ENCODE data around the gene RASAL1. TPM values are rescaled to one million over a fixed set of nuclear protein-coding genes. Genes with fewer than 3 reads are reported as not detected.

The RASAL1 gene
- total RNA-seq, 1 experiment from 2014 or later, result not detected

DNA sequence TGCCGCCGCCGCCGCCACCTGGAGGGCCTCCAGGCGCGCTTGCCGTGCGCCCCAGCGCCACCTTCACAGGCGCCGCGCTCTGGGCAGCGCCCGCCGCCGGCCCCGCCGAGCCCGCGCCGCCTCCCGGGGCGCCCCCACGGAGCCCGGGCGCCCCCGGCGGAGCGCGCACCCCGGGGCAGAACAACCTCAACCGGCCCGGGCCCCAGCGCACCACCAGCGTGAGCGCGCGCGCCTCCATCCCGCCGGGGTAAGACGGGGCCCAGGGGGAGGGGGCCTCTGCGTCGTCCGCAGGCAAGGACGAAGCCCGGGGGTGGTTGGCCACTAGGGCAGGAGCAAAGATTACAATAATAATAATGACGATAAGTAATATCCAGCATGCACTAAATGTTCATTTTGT, 57.7 kb downstream of the RASAL1 start:
- no peak for DNase-seq (ENCODE audit: low read depth)

GRCh38 chr12:113077057-113077858, 58.3 kb downstream of the RASAL1 start:
- DNase-seq (ENCODE audit: low read depth), result no peak

- no peak for DNase-seq (ENCODE audit: low read depth)
These were observed 60.4 kb downstream of the RASAL1 start for GRCh38 chr12:113075137-113075683.

- no peak for DNase-seq (ENCODE audit: low read depth)
These were observed 62.0 kb downstream of the RASAL1 start for GRCh38 chr12:113073586-113073985.

DNA sequence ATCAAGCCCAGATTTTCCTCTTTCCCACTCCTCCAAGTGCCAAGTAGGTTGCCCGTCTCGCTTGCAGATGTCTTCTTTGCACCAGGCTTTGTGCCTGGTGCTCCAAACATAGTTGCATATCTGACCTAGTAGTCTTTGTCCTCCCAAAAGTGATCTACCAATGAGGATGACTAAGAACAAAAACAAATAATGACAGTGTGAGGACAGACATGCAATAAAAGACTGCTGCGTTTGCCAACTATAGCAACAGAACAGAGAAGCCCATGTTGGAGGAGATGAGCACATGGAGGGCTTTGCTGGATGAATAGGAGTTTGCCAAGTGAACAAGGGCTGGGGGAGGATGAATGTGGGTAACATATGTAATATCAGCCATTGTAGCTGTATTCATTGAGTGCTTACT, 63.4 kb downstream of the RASAL1 start:
- DNase-seq (ENCODE audit: low read depth), result peak; percentile 27

GRCh38 chr12:113071135-113072112, 64.1 kb downstream of the RASAL1 start:
- no peak for DNase-seq (ENCODE audit: low read depth)

DNA sequence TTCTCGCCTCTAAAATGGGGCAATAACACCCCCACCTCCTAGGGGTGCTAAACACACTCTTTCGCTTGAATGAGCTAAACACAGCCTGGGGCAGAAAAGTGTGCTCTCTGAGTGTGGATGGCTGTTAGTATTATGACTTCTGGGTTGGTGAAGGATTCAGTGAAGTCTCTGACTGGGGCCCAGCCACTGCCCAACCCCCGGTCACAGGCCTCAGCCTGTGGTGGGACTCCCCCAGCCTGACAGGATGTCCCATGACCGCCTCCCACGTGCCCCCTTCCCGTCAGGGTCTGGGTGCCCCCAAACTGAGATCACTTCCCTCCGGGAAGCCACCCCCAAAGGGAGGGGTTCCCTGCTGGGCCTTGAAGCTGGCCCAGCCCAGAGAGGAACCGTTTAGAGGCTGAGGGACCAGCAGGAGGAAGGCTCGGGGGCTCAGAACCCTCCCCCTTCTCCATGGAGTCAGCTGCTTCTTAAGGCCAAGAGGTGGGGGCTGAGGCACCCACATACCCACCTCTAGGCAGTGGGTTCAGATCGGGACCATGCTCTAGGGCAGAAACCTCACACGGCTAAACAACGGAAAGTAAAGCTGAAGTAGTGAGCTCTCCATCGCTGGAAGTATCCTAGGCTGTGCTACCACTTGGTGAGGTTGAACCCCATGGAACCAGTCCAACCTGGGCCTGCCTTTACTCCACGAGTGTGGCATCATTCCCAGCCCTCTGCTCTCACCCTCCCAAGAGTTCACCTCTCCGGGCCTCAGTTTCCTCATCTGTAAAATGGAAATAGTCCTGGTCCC, 65.2 kb downstream of the RASAL1 start:
- DNase-seq (ENCODE audit: low read depth), result no peak

GRCh38 chr12:113069751-113070116, 65.8 kb downstream of the RASAL1 start:
- DNase-seq (ENCODE audit: low read depth), result no peak

GRCh38 chr12:113069149-113069548, 66.4 kb downstream of the RASAL1 start:
- DNase-seq (ENCODE audit: low read depth), result no peak

DNA sequence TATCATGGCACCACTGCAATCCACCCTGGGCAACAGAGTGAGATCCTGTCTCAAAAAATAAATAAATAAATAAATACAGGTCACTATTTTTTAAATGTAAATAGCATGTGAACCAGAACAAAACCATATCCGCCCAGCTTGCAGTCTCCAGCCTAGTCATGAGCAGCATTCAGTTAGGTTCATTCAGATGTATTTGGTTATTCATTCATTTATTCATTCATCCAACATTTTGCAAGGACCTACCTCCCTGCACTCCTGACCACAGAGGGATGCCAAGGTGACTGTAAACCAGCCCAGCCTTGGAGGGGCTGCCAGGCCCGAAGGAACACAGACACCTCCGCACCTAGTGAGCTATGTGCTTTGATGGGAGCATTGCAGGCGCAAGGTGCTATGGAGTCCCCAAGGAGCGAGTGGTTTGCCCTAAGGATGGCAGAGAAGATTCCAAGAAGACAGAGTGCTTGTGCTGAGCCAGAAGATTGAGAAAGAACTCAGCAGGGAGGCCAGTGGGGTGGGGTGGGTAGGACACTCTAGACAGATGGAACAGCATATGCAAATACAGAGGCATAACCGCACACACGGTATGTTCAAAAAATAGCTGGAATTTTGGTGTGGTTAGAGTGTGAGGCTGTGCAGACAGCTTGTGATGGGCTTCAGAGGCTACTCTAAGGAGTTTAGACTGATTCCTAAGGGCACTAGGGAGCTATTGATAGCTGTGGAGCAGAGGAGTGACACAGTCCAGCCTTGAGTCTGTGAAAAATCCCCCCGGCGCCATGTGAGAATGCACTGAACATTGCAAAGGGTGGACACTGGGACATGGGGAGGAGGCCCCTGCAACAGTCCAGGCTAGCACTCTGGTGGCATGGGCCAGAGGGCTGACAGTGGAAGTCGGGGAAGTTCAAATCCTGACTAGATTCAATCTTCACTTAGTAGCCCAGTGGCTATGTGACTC, 67.3 kb downstream of the RASAL1 start:
- DNase-seq (ENCODE audit: low read depth), result no peak

DNA sequence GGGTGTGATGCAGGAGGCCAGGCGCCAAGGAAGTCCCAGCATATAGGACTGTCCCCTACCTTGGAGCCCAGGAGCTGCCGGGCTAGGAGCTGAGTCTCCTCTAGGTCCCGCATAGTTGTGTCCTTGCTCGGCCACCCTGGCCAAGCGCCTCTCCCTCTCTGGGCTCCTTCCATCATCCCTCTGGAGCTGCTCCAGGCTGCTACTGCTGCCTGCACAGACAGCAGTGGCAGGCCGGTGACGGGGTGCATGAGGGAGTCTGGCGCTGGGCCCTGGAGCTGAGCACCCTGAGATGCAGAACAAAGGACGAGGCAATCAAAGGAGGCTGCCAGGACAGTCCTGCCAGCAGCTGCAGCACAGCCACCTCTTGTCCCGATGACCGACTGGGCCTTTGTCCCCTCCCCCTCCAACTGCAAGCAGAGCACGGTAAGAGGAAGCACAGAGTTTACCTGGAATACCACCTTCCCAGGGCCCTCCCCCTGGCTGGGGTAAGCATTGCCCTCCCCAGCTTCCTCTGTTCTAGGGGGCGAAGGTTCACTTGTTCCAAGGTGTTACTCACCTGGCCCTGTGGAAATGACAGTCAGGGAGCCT, 68.7 kb downstream of the RASAL1 start:
- no peak for DNase-seq (ENCODE audit: low read depth)

- no peak for DNase-seq (ENCODE audit: low read depth)
These were observed 70.2 kb downstream of the RASAL1 start for GRCh38 chr12:113065126-113066007.

GRCh38 chr12:113064395-113065125, 71.0 kb downstream of the RASAL1 start:
- no peak for DNase-seq (ENCODE audit: low read depth)

DNA sequence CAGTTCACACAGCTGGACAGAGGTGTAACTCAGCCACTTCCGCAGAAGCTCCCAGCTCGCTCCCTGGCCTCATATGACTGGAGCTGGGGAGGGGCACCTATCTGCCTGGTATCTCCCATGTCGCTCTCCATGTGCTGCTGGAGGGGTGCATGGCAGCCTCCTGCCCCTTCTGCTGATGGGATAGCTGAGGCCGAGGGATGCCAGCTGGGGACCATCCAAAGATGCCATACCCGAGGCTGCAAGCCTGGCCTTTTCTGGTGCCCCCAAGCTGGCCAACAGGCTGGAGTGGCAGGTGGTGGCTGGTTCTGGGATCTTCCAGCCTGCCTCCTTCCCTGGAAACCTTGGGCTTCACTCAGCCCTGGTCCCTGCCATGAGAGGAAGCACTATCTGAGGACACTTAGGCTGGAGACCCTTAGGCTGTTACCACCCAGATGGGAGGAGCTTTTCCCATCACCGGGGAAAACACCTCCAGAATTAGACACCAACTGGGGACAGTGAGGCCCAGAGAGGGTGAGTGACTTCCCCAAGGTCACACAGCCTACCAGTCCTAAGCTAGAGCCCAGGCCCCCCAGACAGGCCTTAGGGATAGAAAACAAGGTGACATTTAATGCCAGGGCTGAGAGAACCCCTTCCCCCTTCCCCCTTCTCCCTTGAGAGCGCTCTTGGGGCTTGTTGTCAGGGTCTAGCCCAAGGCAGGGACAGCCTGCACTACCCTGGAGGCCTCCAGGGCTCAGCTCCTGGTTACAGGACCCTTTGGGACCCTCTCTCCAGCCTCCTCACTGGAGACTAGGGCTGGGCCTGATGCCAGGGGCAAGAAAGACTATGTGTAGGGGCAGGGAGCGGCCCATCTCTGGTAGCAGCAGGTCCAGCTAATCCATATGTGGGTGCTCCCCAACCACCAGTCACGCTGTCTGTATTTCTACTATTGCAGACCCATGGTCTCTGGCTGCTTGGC, 71.9 kb downstream of the RASAL1 start:
- no peak for DNase-seq (ENCODE audit: low read depth)

GRCh38 chr12:113062502-113063395, 72.8 kb downstream of the RASAL1 start:
- no peak for DNase-seq (ENCODE audit: low read depth)

Measured in HT1080 (cell line).